HepG2 (cell line): ENCODE results near the gene XCR1. TPM values are rescaled to one million over a fixed set of nuclear protein-coding genes. Genes with fewer than 3 reads are reported as not detected.

Experiments
- ATAC-seq: fragments of 200-7000 bp; cut with Tn5 transposase; 3 replicates; pipeline ENCODE4 v1.9.1; 2020; ENCODE audit warnings: mild to moderate bottlenecking, moderate library complexity
- BruUV-seq: library from RNA; stranded (reverse); fragments of 400-500 nt; replicated peaks from 2 replicates; lab custom pipeline; 2021; lab: Mats Ljungman, UMichigan
- CTCF ChIA-PET: fragments of 300-600 bp; formaldehyde crosslinking; extraction: SDS; loops from one replicate; lab custom pipeline; 2021; ENCODE audit warnings: low total read pairs, inconsistent platforms, low intra/inter-chr PET ratio; lab: Yijun Ruan, JAX
- POLR2A ChIA-PET: fragments of 350-600 bp; sonication (Branson Sonifier 250); formaldehyde crosslinking; loops from one replicate; lab custom pipeline; 2020; ENCODE audit warnings: antibody characterized with exemption, inconsistent platforms; lab: Yijun Ruan, JAX
- DNase-seq: peaks from one replicate; pipeline ENCODE4 v3.0.0-alpha.2; 2015; ENCODE audit warnings: low spot score
- FAIRE-seq: peaks from 3 replicates; lab custom pipeline; 2011; peaks lifted over from hg19 to GRCh38; lab: Jason Lieb, UNC
- H2AFZ ChIP-seq: one replicate; pipeline ENCODE4 v1.6.1; 2011; ENCODE audit warnings: low read length, inconsistent platforms
- H3K27ac ChIP-seq: fragments of 300-600 bp; 3 replicates; pipeline ENCODE4 v1.8.0; 2011; ENCODE audit warnings: mixed run types, mild to moderate bottlenecking, mixed read lengths, low read length, inconsistent platforms; ENCODE audit not compliant: insufficient read depth; ENCODE audit errors: extremely low read length
- H3K27me3 ChIP-seq, 2 experiments: fragments of 200-600 bp in 1 of 2; 2 replicates in 1 of 2; 3 replicates in 1 of 2; pipeline versions ENCODE4 v1.6.0 to v1.8.0; 2011; ENCODE audit warnings: low read length in 2 of 2, mild to moderate bottlenecking in 2 of 2, moderate library complexity in 2 of 2, inconsistent platforms in 1 of 2; ENCODE audit not compliant: insufficient read depth in 2 of 2, control insufficient read depth in 1 of 2
- H3K36me3 ChIP-seq, 2 experiments: fragments of 200-600 bp in 1 of 2; replicated peaks in 1 of 2; 2 replicates in 1 of 2; 3 replicates in 1 of 2; pipeline versions ENCODE4 v1.5.1 to v1.8.0; 2011; ENCODE audit warnings: low read length in 2 of 2, inconsistent platforms in 1 of 2; ENCODE audit not compliant: insufficient read depth in 2 of 2, control insufficient read depth in 1 of 2
- H3K4me1 ChIP-seq: 2 replicates; pipeline ENCODE4 v1.5.1; 2012; ENCODE audit warnings: low read length, inconsistent platforms; ENCODE audit not compliant: insufficient read depth
- H3K4me2 ChIP-seq: 2 replicates; pipeline ENCODE4 v1.6.0; 2011; ENCODE audit warnings: low read depth, low read length, inconsistent platforms
- H3K4me3 ChIP-seq, 3 experiments: fragments of 200-600 bp in 1 of 3; sonication (generic), shearing (Covaris generic) in 1 of 3; replicated peaks in 1 of 3; 2 replicates each; pipeline ENCODE4 v1.5.1; 2011 to 2016; ENCODE audit warnings: low read length in 3 of 3, inconsistent platforms in 2 of 3, low read depth in 2 of 3, mild to moderate bottlenecking in 2 of 3, control low read depth in 1 of 3, mixed read lengths in 1 of 3; ENCODE audit not compliant: insufficient read depth in 1 of 3
- H3K79me2 ChIP-seq: one replicate; pipeline ENCODE4 v1.6.1; 2011; ENCODE audit warnings: low read length, inconsistent platforms; ENCODE audit not compliant: insufficient read depth
- H3K9ac ChIP-seq: 2 replicates; pipeline ENCODE4 v1.6.0; 2011; ENCODE audit warnings: mild to moderate bottlenecking, low read depth, low read length, inconsistent platforms; ENCODE audit not compliant: insufficient read depth
- H3K9me3 ChIP-seq: 2 replicates; pipeline ENCODE4 v1.5.1; 2012; ENCODE audit warnings: mild to moderate bottlenecking, low read length
- H4K20me1 ChIP-seq: 2 replicates; pipeline ENCODE4 v1.6.0; 2011; ENCODE audit warnings: inconsistent platforms, mild to moderate bottlenecking, low read length, moderate library complexity; ENCODE audit not compliant: insufficient read depth
- EHMT2 ChIP-seq: fragments of 200-600 bp; sonication (generic); IDR thresholded peaks from 2 replicates; pipeline ENCODE4 v1.7.0; 2017; ENCODE audit warnings: antibody characterized with exemption, low read depth, low read length, borderline replicate concordance
- HMG20A ChIP-seq: IDR thresholded peaks from 2 replicates; pipeline ENCODE4 v1.6.1; 2016; ENCODE audit warnings: borderline replicate concordance
- IKZF1 ChIP-seq: fragments of 450-650 bp; IDR thresholded peaks from 2 replicates; pipeline ENCODE4 v1.7.1; 2016
- MED8 ChIP-seq: sonication (generic); formaldehyde crosslinking; IDR thresholded peaks from 2 replicates; pipeline ENCODE4 v1.8.1; 2023; ENCODE audit warnings: mild to moderate bottlenecking, missing genetic modification reagents; ENCODE audit not compliant: insufficient replicate concordance
- PAF1 ChIP-seq: IDR thresholded peaks from 2 replicates; pipeline ENCODE4 v1.6.1; 2016; ENCODE audit warnings: missing genetic modification reagents, missing compliant biosample characterization
- ZC3H4 ChIP-seq: sonication (generic); formaldehyde crosslinking; IDR thresholded peaks from 2 replicates; pipeline ENCODE4 v1.4.0; 2020; ENCODE audit warnings: missing genetic modification reagents, borderline replicate concordance
- ZHX2 ChIP-seq, 2 experiments: sonication (generic) in 1 of 2; formaldehyde crosslinking in 1 of 2; IDR thresholded peaks; 2 replicates each; pipeline versions ENCODE4 v1.6.1 to v1.9.0; 2014 to 2022; ENCODE audit warnings: antibody characterized with exemption in 1 of 2, borderline replicate concordance in 1 of 2, inconsistent platforms in 1 of 2, low read depth in 1 of 2, missing genetic modification reagents in 1 of 2
- ZNF407 ChIP-seq: sonication (generic); formaldehyde crosslinking; IDR thresholded peaks from one replicate; pipeline ENCODE4 v1.5.1; 2020; ENCODE audit warnings: mild to moderate bottlenecking, missing genetic modification reagents; ENCODE audit errors: not compliant biosample characterization
- WGBS: methylation state at CpG from one replicate; pipeline ENCODE4 v1.1.6; 2017; ENCODE audit warnings: low lambda C conversion rate; 5-methylcytosine and 5-hydroxymethylcytosine counted together
- in situ Hi-C: cut with HindIII; loops from 2 replicates; pipeline ENCODE4 v1.10.0; 2017; ENCODE audit warnings: low pct_unique_long_range_greater_than_20kb; ENCODE audit not compliant: extremely low pct_ligation_motif_present
- intact Hi-C: fragments of 100-400 bp; cut with micrococcal nuclease; formaldehyde crosslinking; loops from one replicate; pipeline ENCODE4 v1.10.0; 2022; ENCODE audit not compliant: unreplicated experiment
- polyA plus RNA-seq, 8 experiments: library from polyadenylated mRNA; depleted of rRNA in 3 of 8; stranded (reverse) in 7 of 8; unstranded in 1 of 8; fragments of >200 nt; fragmentation: Illumina TruSeq in 4 of 8; extraction: Trizol in 4 of 8; gene quantifications; 2 replicates each; pipeline versions ENCODE4 v1.2.1 to v1.2.3, GENCODE V29; 2011 to 2016; ENCODE audit warnings: low read depth in 4 of 8, missing spikeins in 1 of 8, mixed read lengths in 1 of 8; ENCODE audit not compliant: insufficient read depth in 1 of 8
- total RNA-seq, 5 experiments: library from RNA; depleted of rRNA; stranded (reverse); fragments of >200 nt; fragmentation: Illumina TruSeq; extraction: Trizol; gene quantifications; 2 replicates each; pipeline ENCODE4 v1.2.3, GENCODE V29; 2016; ENCODE audit warnings: low read depth in 1 of 5

Gene XCR1
- total and polyA plus RNA-seq, 2 of the 13 experiments (the other 11 are each of a cell fraction or from before 2014, with no cell fraction given) = not detected

- TF ChIP-seq EHMT2 (no peak), ZHX2 (IDR thresholded peaks at IDR 0.05; ENCODE audit: low read depth) (no peak), ZHX2 (CRISPR knock-in tag; IDR thresholded peaks at IDR 0.05; ENCODE audit: borderline replicate concordance) (no peak), PAF1 (no peak), MED8 (no peak)
These were observed 5.8 kb downstream of the XCR1 start (continued) for GRCh38 chr3:46021516-46021915.

GRCh38 chr3:46020766-46021510 lies 6.3 kb downstream of the XCR1 start:
- no peak for ATAC-seq
- TF ChIP-seq ZC3H4 (CRISPR knock-in tag) = no peak
- TF ChIP-seq HMG20A (CRISPR knock-in tag) = no peak
- no peak for TF ChIP-seq ZNF407 (CRISPR knock-in tag)
- TF ChIP-seq IKZF1 = no peak

More at GRCh38 chr3:46020766-46021510, 6.3 kb downstream of the XCR1 start:
- H3K27me3 ChIP-seq = peaks cover 3 to 16% of the 10 kb centered on the region in 2 experiments; a peak in 3 of 5 replicates
- no peaks in the 10 kb centered on the region for H3K9me3 ChIP-seq
- H3K9ac ChIP-seq = no peak overlapping the region
- ChIA-PET POLR2A (no interaction called here), CTCF (no interaction called here)
- H3K27ac ChIP-seq = no peak overlapping the region
- no peak overlapping the region for H2AFZ ChIP-seq
- 59% methylated on average over 33 of the region's 37 CpGs for WGBS
- no TSS peak for BruUV-seq
- in situ Hi-C loops = no loop called here
- no peak overlapping the region for H3K4me3 ChIP-seq
- FAIRE-seq (no peak), DNase-seq (no peak)
- no peaks in the 10 kb centered on the region for H3K36me3 ChIP-seq
- intact Hi-C loops = no loop called here
- no peak overlapping the region for H3K4me2 ChIP-seq
- H4K20me1 ChIP-seq = no peaks in the 10 kb centered on the region
- H3K4me1 ChIP-seq = no peaks in the 10 kb centered on the region
- H3K79me2 ChIP-seq = no peaks in the 10 kb centered on the region
